Erythroblast (primary cell): ENCODE data around the gene WDR70.

ENCODE experiments used
- GATA1 ChIP-seq: IDR thresholded peaks from 2 replicates; pipeline ENCODE4 v1.6.1; 2011; ENCODE audit warnings: low read depth, mild to moderate bottlenecking, control low read depth, low read length, moderate library complexity
- POLR2A ChIP-seq: IDR thresholded peaks from 2 replicates; pipeline ENCODE4 v1.6.1; 2011; ENCODE audit warnings: mild to moderate bottlenecking, low read length

- TF ChIP-seq POLR2A (no peak), GATA1 (no peak)
These were observed 191.5 kb downstream of the WDR70 start for GRCh38 chr5:37570597-37570996.
